Aorta (tissue), 5 donors: Measurements from ENCODE around the gene ELAVL2. TPM values are rescaled to one million over a fixed set of nuclear protein-coding genes. Genes with fewer than 3 reads are reported as not detected.

Source experiments
- ATAC-seq: fragments of 200-7000 bp; cut with Tn5 transposase; one replicate; pipeline ENCODE4 v1.9.1; 2022; ENCODE audit warnings: moderate library complexity; ENCODE audit not compliant: low FRiP score
- DNase-seq, 2 donors: peaks; one replicate each; pipeline ENCODE4 v3.0.0-alpha.2; 2020
- H3K27ac ChIP-seq, 2 donors: one replicate each; pipeline ENCODE4 v1.5.1; 2013; ENCODE audit warnings: low read length in 2 of 2, mild to moderate bottlenecking in 2 of 2, moderate library complexity in 2 of 2, control low read depth in 1 of 2, inconsistent platforms in 1 of 2, low read depth in 1 of 2
- H3K27me3 ChIP-seq, 2 donors: one replicate each; pipeline ENCODE4 v1.6.1; 2013; ENCODE audit warnings: control low read depth in 1 of 2, low read length in 1 of 2, mild to moderate bottlenecking in 1 of 2, moderate library complexity in 1 of 2; ENCODE audit not compliant: insufficient read depth in 2 of 2, control insufficient read depth in 1 of 2
- H3K36me3 ChIP-seq, 2 donors: one replicate each; pipeline ENCODE4 v1.6.1; 2013; ENCODE audit warnings: control low read depth in 1 of 2, low read length in 1 of 2, mild to moderate bottlenecking in 1 of 2; ENCODE audit not compliant: insufficient read depth in 2 of 2, control insufficient read depth in 1 of 2
- H3K4me1 ChIP-seq, 2 donors: one replicate each; pipeline ENCODE4 v1.6.1; 2013; ENCODE audit warnings: low read length in 2 of 2, control low read depth in 1 of 2, mild to moderate bottlenecking in 1 of 2, moderate library complexity in 1 of 2; ENCODE audit not compliant: insufficient read depth in 2 of 2, control insufficient read depth in 1 of 2
- H3K4me3 ChIP-seq, 2 donors: one replicate each; pipeline ENCODE4 v1.5.1; 2013; ENCODE audit warnings: low read length in 2 of 2, control low read depth in 1 of 2, mild to moderate bottlenecking in 1 of 2
- H3K9me3 ChIP-seq: one replicate; pipeline ENCODE4 v1.6.1; 2013; ENCODE audit warnings: mild to moderate bottlenecking, low read length; ENCODE audit not compliant: control insufficient read depth
- WGBS, 2 donors: extraction: QIAGEN DNeasy Blood & Tissue Kit; methylation state at CpG; one replicate each; pipeline ENCODE4 v1.1.7; 2013; 5-methylcytosine and 5-hydroxymethylcytosine counted together
- intact Hi-C, 2 donors: fragments of 100-400 bp; cut with DNase I; formaldehyde crosslinking; loops; one replicate each; pipeline versions ENCODE4 v1.14.2 to v1.15.0; 2022
- polyA plus RNA-seq, 2 donors: library from polyadenylated mRNA; stranded (reverse); fragments of 200-250 nt; gene quantifications; one replicate each; pipeline ENCODE4 v1.2.3, GENCODE V29; 2013
- total RNA-seq, 2 donors: library from RNA; stranded (reverse); fragmentation: NEBNext Ultra II Directional; extraction: Animal tissue kit (Norgen Biotek cat#: 25700); gene quantifications; one replicate each; pipeline ENCODE4 v1.2.1, GENCODE V29; 2021
- donor health status: healthy with polysubstance abuse.
- donor health status: Bipolar disorder and iron deficiency.
- donor health status: DM: no; HTN: no; CAD: no.
- donor health status: DM: no; HTN: no; CAD: no.
- donor health status: DM: yes; HTN: yes; CAD: no.

The ELAVL2 gene
- total and polyA plus RNA-seq, 4 donors = 0.42 TPM; not detected in 3

GRCh38 chr9:23822261-23823169, 3.5 kb downstream of the ELAVL2 start:
- peak in 1 of 2 donors; percentile 64 for DNase-seq
- intact Hi-C loops = no loop called here

GRCh38 chr9:23821375-23822181, 4.5 kb downstream of the ELAVL2 start:
- DNase-seq = peak; percentile 48 to 75

More at GRCh38 chr9:23822261-23823169, 3.5 kb downstream of the ELAVL2 start:
- no peaks in the 10 kb centered on the region for H3K4me1 ChIP-seq
- H3K4me3 ChIP-seq = peak overlapping the region in 1 of 2 donors; percentile 17
- H3K9me3 ChIP-seq = no peaks in the 10 kb centered on the region
- ATAC-seq = no peak
- H3K27ac ChIP-seq = no peak overlapping the region
- no peaks in the 10 kb centered on the region for H3K36me3 ChIP-seq
- peaks cover 0 to 2% of the 10 kb centered on the region in 2 donors for H3K27me3 ChIP-seq
- 3 to 5% methylated on average over 46 of the region's 46 CpGs for WGBS, 2 donors

GRCh38 chr9:23820451-23821374, 5.3 kb downstream of the ELAVL2 start:
- Histone ChIP-seq H3K36me3 (no peaks in the 10 kb centered on the region), H3K27ac (no peak overlapping the region), H3K27me3 (peaks cover 0 to 2% of the 10 kb centered on the region in 2 donors), H3K9me3 (no peaks in the 10 kb centered on the region), H3K4me1 (no peaks in the 10 kb centered on the region), H3K4me3 (no peak overlapping the region)
- 2 to 3% methylated on average over 73 to 80 of the region's 80 CpGs for WGBS, 2 donors
- DNase-seq = no peak
- no peak for ATAC-seq
- intact Hi-C loops = no loop called here

More at GRCh38 chr9:23821375-23822181, 4.5 kb downstream of the ELAVL2 start:
- Histone ChIP-seq H3K36me3 (no peaks in the 10 kb centered on the region), H3K27ac (no peak overlapping the region), H3K4me1 (no peaks in the 10 kb centered on the region), H3K27me3 (peaks cover 0 to 2% of the 10 kb centered on the region in 2 donors), H3K9me3 (no peaks in the 10 kb centered on the region), H3K4me3 (peak overlapping the region in 1 of 2 donors; percentile 17)
- intact Hi-C loops = no loop called here
- ATAC-seq = no peak
- WGBS, 2 donors = 2% methylated on average over 44 to 97 of the region's 97 CpGs

DNA sequence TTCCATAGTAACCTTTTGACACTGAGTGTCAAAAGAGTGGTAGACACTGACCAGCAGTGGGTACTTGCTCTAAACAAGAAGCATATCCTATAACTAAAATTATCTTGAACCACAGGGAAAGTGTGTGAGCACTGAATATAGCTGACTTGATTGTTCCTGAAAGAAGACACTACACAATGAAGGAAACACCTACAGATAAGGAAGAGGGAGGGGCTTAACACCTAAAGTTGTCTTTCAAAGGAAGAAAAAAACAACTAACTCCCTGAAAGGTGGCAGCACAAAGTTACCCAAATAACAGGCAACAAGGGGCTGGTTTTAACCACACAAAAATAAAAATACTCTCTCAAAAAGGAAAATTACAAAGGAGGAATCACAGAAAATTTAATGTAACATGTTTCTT, 6.6 kb downstream of the ELAVL2 start:
- H3K27ac ChIP-seq = no peak overlapping the region
- no peak overlapping the region for H3K4me3 ChIP-seq
- H3K4me1 ChIP-seq = no peaks in the 10 kb centered on the region
- ATAC-seq (no peak), DNase-seq (no peak)
- intact Hi-C loops = no loop called here
- no peaks in the 10 kb centered on the region for H3K9me3 ChIP-seq
- no peaks in the 10 kb centered on the region for H3K36me3 ChIP-seq
- peaks cover 0 to 2% of the 10 kb centered on the region in 2 donors for H3K27me3 ChIP-seq

- H3K36me3 ChIP-seq = no peaks in the 10 kb centered on the region
- no peak overlapping the region for H3K4me3 ChIP-seq
- H3K4me1 ChIP-seq = no peaks in the 10 kb centered on the region
- intact Hi-C loops = no loop called here
- 40 to 48% methylated on average over 3 of the region's 3 CpGs for WGBS, 2 donors
- peaks cover 0 to 2% of the 10 kb centered on the region in 2 donors for H3K27me3 ChIP-seq
- ATAC-seq = no peak
- no peaks in the 10 kb centered on the region for H3K9me3 ChIP-seq
- H3K27ac ChIP-seq = no peak overlapping the region
- DNase-seq = no peak
Observed at GRCh38 chr9:23814243-23814642, 11.8 kb downstream of the ELAVL2 start.

DNA sequence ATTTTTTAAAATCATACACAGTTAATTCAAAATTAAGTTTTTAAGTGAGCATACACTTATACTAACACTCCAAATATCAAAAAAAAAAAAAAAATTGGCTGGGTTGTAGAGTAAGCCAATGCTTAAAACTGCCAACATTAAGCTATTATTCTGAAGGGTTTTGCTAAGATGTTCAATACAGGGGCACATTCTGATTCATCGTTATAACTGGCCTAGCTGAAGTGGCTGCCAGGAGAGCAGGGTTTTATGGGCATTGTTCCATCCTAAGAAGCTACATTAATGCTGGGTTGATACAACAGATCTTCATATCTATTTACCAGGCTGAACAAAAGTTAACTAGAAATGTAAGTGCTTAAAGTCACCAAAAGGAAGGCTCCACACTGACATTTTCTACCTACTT, 13.4 kb downstream of the ELAVL2 start:
- Histone ChIP-seq H3K4me1 (no peaks in the 10 kb centered on the region), H3K27me3 (no peaks in the 10 kb centered on the region), H3K4me3 (no peak overlapping the region), H3K27ac (no peak overlapping the region), H3K36me3 (no peaks in the 10 kb centered on the region), H3K9me3 (no peaks in the 10 kb centered on the region)
- intact Hi-C loops = no loop called here
- WGBS, 2 donors = 82% methylated on average over 1 of the region's 1 CpG
- no peak for ATAC-seq
- DNase-seq = no peak

DNA sequence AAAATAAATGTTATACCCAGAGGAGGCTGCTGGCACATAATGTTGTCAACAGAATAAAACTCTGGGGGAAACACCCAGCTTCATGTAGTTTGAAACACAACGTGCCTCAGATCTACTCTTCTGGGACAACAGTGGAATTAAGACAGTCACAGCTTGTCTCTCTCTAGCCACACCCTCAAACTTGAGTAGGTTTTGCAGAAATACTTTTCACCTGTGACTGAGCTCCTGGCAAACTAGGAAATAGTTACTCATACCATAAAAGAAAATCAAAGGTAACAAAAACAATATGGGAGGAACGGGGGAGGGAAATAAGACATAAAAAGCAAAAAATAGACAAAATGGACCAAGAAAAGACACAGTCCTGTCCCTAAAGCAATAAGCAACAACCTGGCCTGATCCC, 14.4 kb downstream of the ELAVL2 start:
- H3K9me3 ChIP-seq = no peaks in the 10 kb centered on the region
- no peak overlapping the region for H3K4me3 ChIP-seq
- no peaks in the 10 kb centered on the region for H3K36me3 ChIP-seq
- intact Hi-C loops = no loop called here
- ATAC-seq (no peak), DNase-seq (no peak)
- WGBS, 2 donors = 62 to 66% methylated on average over 2 of the region's 2 CpGs
- H3K27me3 ChIP-seq = no peaks in the 10 kb centered on the region
- no peak overlapping the region for H3K27ac ChIP-seq
- no peaks in the 10 kb centered on the region for H3K4me1 ChIP-seq

DNA sequence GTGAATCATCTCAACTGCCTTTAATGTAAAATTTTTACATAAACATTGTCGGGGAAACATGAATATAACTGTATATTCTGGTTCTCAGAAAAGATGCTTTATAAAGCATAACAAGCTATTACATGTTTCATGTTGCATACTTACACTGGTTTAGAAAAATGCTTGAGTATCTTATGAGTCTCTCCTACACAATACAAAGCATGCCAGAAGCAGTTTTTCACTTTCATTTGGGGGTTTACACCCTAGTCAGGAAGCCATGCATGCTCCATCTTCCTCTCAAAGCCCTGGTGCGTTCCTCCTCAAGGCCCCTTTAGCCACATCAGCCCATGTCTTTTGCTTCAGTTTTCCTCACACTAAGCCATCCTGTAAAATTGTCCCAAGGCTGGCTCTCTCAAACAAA, 22.8 kb downstream of the ELAVL2 start:
- H3K36me3 ChIP-seq = no peaks in the 10 kb centered on the region
- ATAC-seq (no peak), DNase-seq (no peak)
- WGBS, 2 donors = 81 to 87% methylated on average over 2 of the region's 2 CpGs
- H3K9me3 ChIP-seq = no peaks in the 10 kb centered on the region
- intact Hi-C loops = no loop called here
- no peaks in the 10 kb centered on the region for H3K4me1 ChIP-seq
- H3K27ac ChIP-seq = no peak overlapping the region
- no peak overlapping the region for H3K4me3 ChIP-seq
- H3K27me3 ChIP-seq = peaks cover 0 to 1% of the 10 kb centered on the region in 2 donors
